Osteocyte (in vitro differentiated cells): Measurements from ENCODE around the gene DENND5B. TPM values are rescaled to one million over a fixed set of nuclear protein-coding genes. Genes with fewer than 3 reads are reported as not detected.

Source experiments
- DNase-seq: peaks from one replicate; pipeline ENCODE4 v3.0.0; 2021; ENCODE audit warnings: mixed read lengths; ENCODE audit not compliant: unreplicated experiment; ENCODE audit errors: extremely low spot score
- H3K27ac Mint-ChIP-seq: one replicate; pipeline ENCODE4 v1.8.0; 2021; ENCODE audit warnings: mild to moderate bottlenecking, mixed read lengths; ENCODE audit not compliant: unreplicated experiment
- H3K27me3 Mint-ChIP-seq: one replicate; pipeline ENCODE4 v1.8.0; 2021; ENCODE audit warnings: mixed read lengths; ENCODE audit not compliant: unreplicated experiment
- H3K36me3 Mint-ChIP-seq: one replicate; pipeline ENCODE4 v1.8.0; 2021; ENCODE audit warnings: mixed read lengths; ENCODE audit not compliant: unreplicated experiment
- H3K4me1 Mint-ChIP-seq: one replicate; pipeline ENCODE4 v1.8.0; 2021; ENCODE audit warnings: mixed read lengths; ENCODE audit not compliant: unreplicated experiment
- H3K4me3 Mint-ChIP-seq: one replicate; pipeline ENCODE4 v1.8.0; 2021; ENCODE audit warnings: mild to moderate bottlenecking, moderate library complexity, mixed read lengths; ENCODE audit not compliant: unreplicated experiment
- H3K9me3 Mint-ChIP-seq: one replicate; pipeline ENCODE4 v1.8.0; 2021; ENCODE audit warnings: mixed read lengths; ENCODE audit not compliant: unreplicated experiment
- CTCF ChIP-seq: fragments of 200-600 bp; sonication (generic); IDR thresholded peaks from 2 replicates; pipeline ENCODE4 v1.5.0; 2021; ENCODE audit warnings: antibody characterized with exemption, mild to moderate bottlenecking, moderate library complexity
- total RNA-seq: library from RNA; stranded (reverse); gene quantifications from 2 replicates; pipeline ENCODE4 v1.2.1, GENCODE V29; 2021

The DENND5B gene
- total RNA-seq, 1 donor from 2014 or later = 17.8 TPM

DNA sequence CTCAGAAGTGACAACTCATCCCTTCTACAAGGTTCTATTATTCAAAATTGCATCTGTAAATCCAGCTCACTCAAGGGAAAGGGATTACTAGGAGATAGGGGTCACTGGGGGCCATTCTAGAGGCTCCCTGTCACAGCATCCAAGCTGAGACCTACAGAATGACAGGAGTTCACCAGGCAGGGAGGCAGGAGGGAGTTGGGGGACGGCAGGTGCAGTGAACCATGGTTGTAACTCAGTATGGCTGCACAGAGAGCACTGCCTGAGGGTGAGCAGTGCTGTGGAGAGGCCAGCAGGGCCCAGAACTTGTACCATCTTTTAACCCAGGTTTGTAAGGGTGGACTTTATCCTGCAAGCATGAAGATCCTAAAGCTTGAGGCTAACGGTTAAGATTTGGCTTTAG is 227.1 kb downstream of the DENND5B start:
- no peaks in the 10 kb centered on the region for H3K36me3 Mint-ChIP-seq
- peaks cover 14% of the 10 kb centered on the region for H3K4me1 Mint-ChIP-seq
- no peak overlapping the region for H3K4me3 Mint-ChIP-seq
- H3K27ac Mint-ChIP-seq = no peak overlapping the region
- no peaks in the 10 kb centered on the region for H3K9me3 Mint-ChIP-seq
- TF ChIP-seq CTCF = no peak
- no peak for DNase-seq
- peaks cover under 1% of the 10 kb centered on the region for H3K27me3 Mint-ChIP-seq

DNA sequence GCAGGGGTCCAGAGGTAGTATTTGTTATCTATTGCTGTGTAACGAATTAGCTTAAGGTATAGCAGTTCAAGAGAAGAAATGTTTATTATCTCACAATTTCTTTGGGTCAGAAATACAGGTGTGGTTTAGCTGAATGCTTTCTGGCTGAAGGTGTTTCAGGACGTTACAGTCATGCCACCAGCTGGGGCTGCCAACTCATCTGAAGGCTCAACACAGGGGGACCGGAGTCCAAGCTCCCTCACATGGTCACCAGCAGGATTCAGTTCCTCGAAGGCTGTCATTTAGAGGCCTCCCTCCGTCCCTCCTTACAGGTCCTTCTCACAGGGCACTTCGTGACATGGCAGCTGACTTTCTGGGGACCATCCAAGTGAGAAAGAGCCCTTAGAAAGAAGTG is 227.5 kb downstream of the DENND5B start:
- no peak overlapping the region for H3K4me3 Mint-ChIP-seq
- no peak for TF ChIP-seq CTCF
- H3K27ac Mint-ChIP-seq = no peak overlapping the region
- peaks cover 10% of the 10 kb centered on the region for H3K4me1 Mint-ChIP-seq
- no peak for DNase-seq
- no peaks in the 10 kb centered on the region for H3K36me3 Mint-ChIP-seq
- no peaks in the 10 kb centered on the region for H3K27me3 Mint-ChIP-seq
- no peaks in the 10 kb centered on the region for H3K9me3 Mint-ChIP-seq

- no peak for TF ChIP-seq CTCF
- H3K4me1 Mint-ChIP-seq = peaks cover 10% of the 10 kb centered on the region
- H3K9me3 Mint-ChIP-seq = no peaks in the 10 kb centered on the region
- no peak overlapping the region for H3K27ac Mint-ChIP-seq
- H3K4me3 Mint-ChIP-seq = no peak overlapping the region
- no peak for DNase-seq
- H3K27me3 Mint-ChIP-seq = no peaks in the 10 kb centered on the region
- H3K36me3 Mint-ChIP-seq = no peaks in the 10 kb centered on the region
These were observed 228.0 kb downstream of the DENND5B start for GRCh38 chr12:31362759-31363415.

- TF ChIP-seq CTCF = no peak
- Mint-ChIP-seq H3K4me3 (no peak overlapping the region), H3K27ac (no peak overlapping the region), H3K4me1 (peaks cover 10% of the 10 kb centered on the region), H3K9me3 (no peaks in the 10 kb centered on the region), H3K27me3 (no peaks in the 10 kb centered on the region), H3K36me3 (no peaks in the 10 kb centered on the region)
- no peak for DNase-seq
These were observed 228.7 kb downstream of the DENND5B start for GRCh38 chr12:31362115-31362758.

DNA sequence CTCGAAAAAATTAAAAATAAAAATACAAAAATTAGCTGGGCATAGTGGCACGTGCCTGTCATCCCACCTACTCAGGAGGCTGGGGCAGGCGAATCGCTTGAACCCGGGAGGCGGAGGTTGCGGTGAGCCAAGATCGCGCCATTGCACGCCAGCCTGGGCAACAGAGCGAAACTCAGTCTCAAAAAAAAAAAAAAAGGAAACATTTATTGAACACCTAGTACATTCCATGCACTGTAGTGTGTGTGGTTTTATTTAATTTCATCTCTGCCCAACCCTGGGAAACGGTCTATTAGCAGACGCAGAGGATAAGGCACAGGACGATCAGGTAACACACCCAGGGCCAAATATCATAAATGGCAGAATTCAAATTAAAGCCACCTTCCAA is 229.2 kb downstream of the DENND5B start:
- Mint-ChIP-seq H3K4me1 (peaks cover 10% of the 10 kb centered on the region), H3K27me3 (no peaks in the 10 kb centered on the region), H3K27ac (no peak overlapping the region), H3K36me3 (no peaks in the 10 kb centered on the region), H3K4me3 (no peak overlapping the region), H3K9me3 (no peaks in the 10 kb centered on the region)
- no peak for DNase-seq
- no peak for TF ChIP-seq CTCF
